Renal cortex interstitium (tissue), 11 donors: ENCODE results near the gene RNF213. TPM values are rescaled to one million over a fixed set of nuclear protein-coding genes. Genes with fewer than 3 reads are reported as not detected.
"Not testable (repeated sequence)": the region's sequence is repeated elsewhere in the genome, so short reads cannot be mapped to it uniquely, and the experiment has no call there.

Experiments
- DNase-seq, 11 donors: peaks; one replicate each; pipeline ENCODE4 v3.0.0-alpha.2; 2013; ENCODE audit warnings: low read depth in 9 of 11, low spot score in 4 of 11; ENCODE audit errors: extremely low read depth in 1 of 11
- polyA plus RNA-seq, 3 donors: library from polyadenylated mRNA; unstranded; fragments of 120-200 nt; gene quantifications; one replicate each; pipeline ENCODE4 v1.2.1, GENCODE V29; 2013; ENCODE audit not compliant: insufficient read length in 3 of 3

Gene RNF213
- polyA plus RNA-seq, 3 donors = 62.4 to 112 (median 71.0) TPM

- DNase-seq = no peak
These were observed 38.1 kb upstream of the RNF213 start for GRCh38 chr17:80222376-80223141.

- DNase-seq = no peak
These were observed 37.4 kb upstream of the RNF213 start for GRCh38 chr17:80223142-80223815.

GRCh38 chr17:80223838-80224497 is 36.7 kb upstream of the RNF213 start:
- DNase-seq = no peak

- DNase-seq = no peak
These were observed 36.0 kb upstream of the RNF213 start for GRCh38 chr17:80224683-80225082.

GRCh38 chr17:80225230-80225629 is 35.4 kb upstream of the RNF213 start:
- no peak for DNase-seq

- no peak for DNase-seq
These were observed 33.5 kb upstream of the RNF213 start for GRCh38 chr17:80227156-80227555.

- DNase-seq = no peak
These were observed 33.0 kb upstream of the RNF213 start for GRCh38 chr17:80227666-80228065.

- DNase-seq = no peak
These were observed 32.2 kb upstream of the RNF213 start for GRCh38 chr17:80228477-80228876.

GRCh38 chr17:80229011-80229410 is 31.6 kb upstream of the RNF213 start:
- DNase-seq = no peak

- DNase-seq = no peak
These were observed 28.2 kb upstream of the RNF213 start for GRCh38 chr17:80232438-80232837.

- DNase-seq = no peak
These were observed 27.4 kb upstream of the RNF213 start for GRCh38 chr17:80233202-80233601.

GRCh38 chr17:80236911-80237310 is 23.7 kb upstream of the RNF213 start:
- no peak for DNase-seq

- DNase-seq = no peak
These were observed 23.3 kb upstream of the RNF213 start for GRCh38 chr17:80237386-80237785.

- no peak for DNase-seq
These were observed 18.1 kb upstream of the RNF213 start for GRCh38 chr17:80242505-80242904.

GRCh38 chr17:80243526-80244433 is 16.9 kb upstream of the RNF213 start:
- DNase-seq = no peak

- not testable (repeated sequence) for DNase-seq
These were observed 16.2 kb upstream of the RNF213 start for GRCh38 chr17:80244448-80244847.

GRCh38 chr17:80244871-80245509 is 15.7 kb upstream of the RNF213 start:
- no peak for DNase-seq

- no peak for DNase-seq
These were observed 14.9 kb upstream of the RNF213 start for GRCh38 chr17:80245566-80246265.
